ENCODE data around the gene PHEX. TPM values are rescaled to one million over a fixed set of nuclear protein-coding genes. Genes with fewer than 3 reads are reported as not detected.

PHEX gene
- total RNA-seq, 1 experiment from 2014 or later: 1.1 TPM

DNA sequence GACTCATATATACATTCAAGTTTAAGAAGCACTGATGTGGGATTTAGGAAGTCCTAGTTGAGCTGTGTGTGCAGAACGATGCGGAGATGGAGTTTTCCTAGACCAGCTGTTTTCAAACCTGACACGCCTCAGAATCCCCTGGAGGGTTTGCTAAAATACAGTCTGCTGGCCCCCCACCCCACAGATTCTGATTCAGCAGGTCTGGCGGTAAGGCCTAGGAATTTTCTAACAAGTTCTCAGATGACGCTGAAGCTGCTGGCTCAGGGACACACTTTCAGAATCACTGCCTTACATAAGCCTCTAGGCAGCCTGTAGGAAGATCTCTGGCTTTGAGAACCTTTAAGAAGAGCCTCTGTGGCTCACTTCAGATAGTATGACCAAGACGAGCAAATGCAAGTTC lies 73.1 kb downstream of the PHEX start:
- Histone ChIP-seq H3K4me3 (no peak overlapping the region), H3K27ac (peak overlapping the region; percentile 37), H3K27me3 (no peaks in the 10 kb centered on the region), H3K36me3 (no peaks in the 10 kb centered on the region), H3K4me1 (peaks cover 31% of the 10 kb centered on the region), H3K9me3 (replicated peaks) (0 out of 2 replicates have a peak, but pooled peaks cover 2% of the 10 kb centered on the region)
- peak; percentile 88 to 92 for DNase-seq

DNA sequence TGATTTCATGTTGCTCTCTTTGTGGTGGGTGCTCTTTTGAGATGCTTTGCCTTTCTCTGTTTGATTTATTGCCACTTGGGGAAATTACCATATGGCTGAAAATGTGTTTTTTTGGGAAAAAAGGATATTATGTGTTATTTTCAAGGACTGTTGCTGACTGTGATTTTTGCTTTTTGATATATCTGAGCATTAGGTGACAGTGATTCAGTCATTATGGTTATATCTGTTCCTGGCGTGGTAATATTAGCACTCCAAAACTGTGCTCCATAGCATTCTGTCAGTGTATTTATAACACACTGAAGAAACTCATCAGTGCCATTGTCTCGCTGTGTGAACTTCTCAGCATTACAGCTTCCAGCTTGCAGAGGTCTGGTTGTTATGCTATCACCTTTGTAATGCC lies 73.8 kb downstream of the PHEX start:
- Histone ChIP-seq H3K36me3 (no peaks in the 10 kb centered on the region), H3K4me1 (peaks cover 34% of the 10 kb centered on the region)

DNA sequence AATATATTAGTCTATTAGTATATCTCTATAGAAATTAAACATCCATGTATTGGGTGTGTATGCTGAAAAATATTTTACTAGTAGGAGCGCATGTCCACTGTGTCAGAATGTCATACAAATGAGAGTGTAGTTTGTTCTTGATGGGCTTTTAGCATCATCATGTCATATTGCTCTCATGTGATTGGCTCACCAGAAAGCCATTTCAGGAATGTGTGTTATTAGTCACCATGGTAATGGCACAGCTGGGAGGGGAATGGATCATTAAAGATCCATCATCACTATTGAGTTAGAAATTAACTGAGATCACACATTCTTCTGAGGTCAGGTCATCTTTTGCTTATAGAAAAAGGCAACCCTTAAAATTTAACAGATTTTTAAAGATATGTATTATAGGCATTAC lies 77.3 kb downstream of the PHEX start:
- Histone ChIP-seq H3K36me3 (no peaks in the 10 kb centered on the region), H3K27me3 (no peaks in the 10 kb centered on the region), H3K27ac (peak overlapping the region; percentile 34; the same call in 1 of the 2 replicates), H3K4me3 (no peak overlapping the region), H3K4me1 (peaks cover 42% of the 10 kb centered on the region), H3K9me3 (replicated peaks) (0 out of 2 replicates have a peak, but pooled peaks cover under 1% of the 10 kb centered on the region)
- peak; percentile 45 to 51 for DNase-seq

More for the DNA sequence above, 73.8 kb downstream of the PHEX start:
- 0 out of 2 replicates have a peak, but pooled peaks cover 2% of the 10 kb centered on the region for H3K9me3 ChIP-seq (replicated peaks)
- no peak for DNase-seq
- no peak overlapping the region for H3K4me3 ChIP-seq
- H3K27ac ChIP-seq: no peak overlapping the region
- H3K27me3 ChIP-seq: no peaks in the 10 kb centered on the region

DNA sequence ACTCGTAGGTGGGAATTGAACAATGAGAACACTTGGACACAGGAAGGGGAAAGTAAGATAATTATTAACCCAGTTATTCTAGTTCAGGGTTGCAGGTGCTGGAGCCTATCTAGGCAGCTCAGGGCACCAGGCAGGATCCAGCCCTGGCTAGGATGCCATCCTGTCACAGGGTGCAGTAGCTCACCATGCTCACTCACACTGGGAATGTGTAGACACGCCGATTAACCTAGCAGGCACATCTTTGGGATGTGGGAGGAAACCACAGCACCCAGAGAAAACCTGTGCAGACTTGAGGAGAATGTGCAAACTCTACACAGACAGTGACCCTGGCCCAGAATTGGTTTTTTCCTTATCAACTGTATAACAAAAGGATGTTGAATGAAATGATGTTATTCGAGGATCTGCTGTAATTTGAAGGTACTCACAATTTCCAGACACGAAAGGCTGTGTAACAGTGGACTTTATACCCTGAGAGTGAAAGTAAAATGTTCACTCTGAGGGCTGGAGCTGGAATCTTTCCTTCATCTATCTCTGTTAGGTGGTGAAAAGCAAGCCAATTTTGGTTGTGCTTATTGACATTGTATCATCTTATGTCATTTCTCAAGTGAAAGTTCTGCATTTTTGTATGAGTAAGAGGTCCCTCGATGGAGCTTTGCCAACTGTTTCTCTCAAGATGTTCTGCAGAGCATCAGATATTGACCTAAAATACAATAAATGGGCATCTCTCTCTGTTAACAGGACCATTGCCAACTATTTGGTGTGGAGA lies 78.8 kb downstream of the PHEX start:
- Histone ChIP-seq H3K27me3 (no peaks in the 10 kb centered on the region), H3K9me3 (replicated peaks) (no peaks in the 10 kb centered on the region), H3K4me3 (no peak overlapping the region), H3K4me1 (peaks cover 28% of the 10 kb centered on the region), H3K27ac (no peak overlapping the region), H3K36me3 (no peaks in the 10 kb centered on the region)
- no peak for DNase-seq

DNA sequence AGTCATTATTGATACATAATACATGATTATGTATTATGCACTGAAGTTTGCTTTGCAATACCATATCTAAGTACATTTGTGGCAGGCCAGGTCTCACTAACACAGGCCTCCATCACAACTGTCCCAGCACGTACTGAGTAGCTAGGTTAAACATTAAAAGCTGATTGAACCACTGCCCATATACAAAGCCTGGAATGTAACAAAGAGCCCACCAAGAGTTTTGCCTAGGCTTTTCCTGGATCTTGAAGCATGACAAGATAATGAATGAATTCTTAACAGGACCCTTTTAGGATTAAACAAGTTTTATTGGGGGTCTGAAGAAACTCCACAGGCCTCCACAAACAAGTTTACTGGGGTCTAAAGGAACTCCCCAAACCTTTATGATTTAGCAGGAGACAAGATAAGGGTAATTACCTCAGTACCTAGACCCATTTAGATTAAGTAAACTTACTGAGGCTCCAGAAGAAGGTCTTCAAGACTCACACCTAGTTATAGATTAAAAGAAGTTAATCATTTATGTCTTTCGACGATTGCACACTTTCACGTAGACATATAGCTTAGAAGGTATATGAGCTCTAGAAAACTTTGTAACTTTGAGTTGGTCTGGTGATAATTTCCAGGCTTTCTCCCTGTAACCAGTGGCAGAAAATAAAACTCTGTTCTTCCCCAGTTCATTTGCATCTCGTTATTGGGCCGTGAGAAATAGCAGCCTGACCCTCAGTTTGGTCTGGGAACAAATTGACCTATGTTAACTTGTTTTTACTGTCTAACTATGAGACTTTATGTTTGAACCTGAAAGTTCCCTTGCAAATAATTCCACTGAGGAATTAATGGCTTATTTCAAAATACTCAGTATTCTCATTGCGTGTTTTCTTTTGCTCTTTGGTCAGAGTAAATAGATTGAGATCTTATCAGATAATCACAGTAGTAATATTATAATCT lies 84.8 kb downstream of the PHEX start:
- no peaks in the 10 kb centered on the region for H3K27me3 ChIP-seq
- DNase-seq: no peak
- no peaks in the 10 kb centered on the region for H3K4me1 ChIP-seq
- no peaks in the 10 kb centered on the region for H3K36me3 ChIP-seq
- H3K4me3 ChIP-seq: no peak overlapping the region
- H3K9me3 ChIP-seq (replicated peaks): no peaks in the 10 kb centered on the region
- no peak overlapping the region for H3K27ac ChIP-seq

DNA sequence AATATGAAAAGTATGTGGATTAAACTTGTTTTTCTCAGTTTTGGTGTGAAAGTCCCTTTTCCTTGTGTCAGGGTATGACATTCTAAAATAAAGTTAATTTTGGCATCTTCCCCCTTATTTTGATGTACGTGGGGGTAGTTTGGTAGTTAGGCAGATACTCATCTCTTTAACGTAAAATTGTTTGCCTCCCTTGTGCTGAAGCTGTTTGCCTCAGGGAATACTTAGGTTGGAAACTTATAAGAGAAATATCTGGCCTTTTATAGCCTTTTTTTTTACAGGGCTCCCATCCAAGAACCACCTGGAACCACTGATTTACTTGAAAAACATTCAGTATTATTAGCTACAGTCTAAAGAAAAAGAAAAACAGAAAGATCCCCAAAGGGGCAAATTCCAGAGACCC lies 85.5 kb downstream of the PHEX start:
- H3K27me3 ChIP-seq: no peaks in the 10 kb centered on the region
- no peak overlapping the region for H3K4me3 ChIP-seq
- no peaks in the 10 kb centered on the region for H3K36me3 ChIP-seq
- no peaks in the 10 kb centered on the region for H3K9me3 ChIP-seq (replicated peaks)
- no peak for DNase-seq
- no peaks in the 10 kb centered on the region for H3K4me1 ChIP-seq
- no peak overlapping the region for H3K27ac ChIP-seq

DNA sequence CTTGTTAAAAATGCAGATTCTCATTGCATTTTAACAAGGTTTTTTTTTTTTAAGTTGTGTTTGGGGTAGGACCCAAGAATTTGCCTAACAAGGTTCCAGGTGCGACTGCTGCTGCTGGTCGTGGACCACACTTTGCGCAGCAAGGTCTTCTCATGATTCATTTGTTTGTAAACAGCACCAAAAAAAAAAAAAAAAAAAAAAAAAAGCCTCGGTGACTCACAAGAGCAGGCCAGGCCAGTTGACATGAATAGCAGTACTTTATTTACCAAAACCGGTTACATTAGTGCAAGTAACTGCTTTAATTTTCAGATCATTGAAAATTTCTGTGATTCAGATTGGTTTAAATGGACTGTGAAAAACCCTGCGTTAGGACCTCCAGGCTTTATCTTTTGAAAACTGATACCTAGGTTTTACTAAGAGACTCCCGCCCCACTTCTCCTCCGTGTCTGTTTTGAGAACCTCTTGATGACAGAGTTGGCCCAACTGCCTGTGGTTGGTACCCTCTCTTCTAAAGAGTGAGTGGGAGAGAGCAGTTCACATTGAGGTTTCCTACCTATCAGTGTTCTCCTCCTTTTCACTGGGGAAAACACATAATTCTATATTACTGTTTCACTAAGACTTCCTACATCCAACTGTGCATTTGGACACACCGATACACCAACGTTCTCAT lies 86.2 kb downstream of the PHEX start:
- no peaks in the 10 kb centered on the region for H3K9me3 ChIP-seq (replicated peaks)
- H3K27me3 ChIP-seq: no peaks in the 10 kb centered on the region
- H3K4me3 ChIP-seq: no peak overlapping the region
- DNase-seq: no peak
- H3K36me3 ChIP-seq: no peaks in the 10 kb centered on the region
- no peak overlapping the region for H3K27ac ChIP-seq
- no peaks in the 10 kb centered on the region for H3K4me1 ChIP-seq

DNA sequence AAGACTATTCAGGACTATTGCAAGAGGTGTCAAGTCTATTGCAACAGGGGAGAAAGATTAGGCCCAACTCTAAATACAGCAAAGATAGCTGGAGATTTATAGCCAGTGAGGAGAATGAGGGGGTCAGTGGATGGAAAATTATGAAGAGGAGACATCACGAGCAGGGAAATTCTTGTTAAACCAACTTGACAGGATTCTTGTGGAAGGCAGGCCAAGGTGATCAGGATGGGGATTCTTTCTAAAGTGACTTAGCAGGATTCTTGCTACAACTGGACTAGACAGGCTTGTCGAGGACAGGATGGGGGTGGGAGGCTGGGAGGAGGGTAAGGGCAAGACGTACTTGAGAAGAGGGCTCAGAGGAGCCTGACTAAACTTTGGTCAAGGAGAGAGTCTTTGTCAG lies 89.0 kb downstream of the PHEX start:
- DNase-seq: no peak
- Histone ChIP-seq H3K36me3 (no peaks in the 10 kb centered on the region), H3K4me1 (no peaks in the 10 kb centered on the region), H3K4me3 (no peak overlapping the region), H3K9me3 (replicated peaks) (no peaks in the 10 kb centered on the region), H3K27me3 (no peaks in the 10 kb centered on the region), H3K27ac (no peak overlapping the region)

DNA sequence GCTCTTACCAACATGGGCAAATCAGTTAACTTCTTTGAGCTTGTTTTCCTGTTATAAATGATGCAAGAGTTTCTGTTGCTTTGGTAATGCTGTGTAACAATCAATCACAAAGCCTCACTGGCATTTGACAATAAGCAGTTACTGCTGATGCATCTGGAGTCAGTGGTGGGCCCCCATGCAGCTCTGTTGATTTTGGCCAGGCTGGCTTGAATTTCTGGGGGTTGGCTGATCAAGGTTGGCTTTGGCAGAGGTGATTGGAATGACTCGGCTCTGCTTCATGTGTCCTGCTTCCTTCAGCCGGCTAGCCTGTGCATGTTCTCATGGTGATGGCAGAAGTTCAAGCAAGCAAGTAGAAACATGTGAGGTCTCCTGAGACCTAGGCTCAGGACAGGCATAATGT lies 90.4 kb downstream of the PHEX start:
- DNase-seq: no peak
- no peaks in the 10 kb centered on the region for H3K9me3 ChIP-seq (replicated peaks)
- H3K4me1 ChIP-seq: no peaks in the 10 kb centered on the region
- no peak overlapping the region for H3K27ac ChIP-seq
- H3K36me3 ChIP-seq: no peaks in the 10 kb centered on the region
- no peaks in the 10 kb centered on the region for H3K27me3 ChIP-seq
- no peak overlapping the region for H3K4me3 ChIP-seq

DNA sequence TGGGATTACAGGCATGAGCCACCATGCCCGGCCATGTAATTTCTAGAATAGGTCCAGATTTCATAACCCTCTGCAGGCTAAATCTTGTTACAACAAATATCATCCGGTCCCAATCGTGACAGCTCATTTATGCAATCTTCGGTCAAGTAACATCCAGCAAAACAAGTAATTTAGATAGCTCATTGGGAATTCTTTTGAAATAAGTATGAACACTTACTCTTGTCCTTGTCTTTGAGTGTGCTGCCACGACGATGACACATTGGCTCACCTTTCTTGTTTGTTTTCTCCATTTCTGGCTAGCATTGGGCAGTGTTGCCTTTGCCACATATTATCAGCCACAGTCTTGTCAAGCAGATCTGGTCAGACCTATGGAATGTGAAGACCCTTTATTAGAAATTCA lies 92.0 kb downstream of the PHEX start:
- Histone ChIP-seq H3K9me3 (replicated peaks) (no peaks in the 10 kb centered on the region), H3K4me1 (no peaks in the 10 kb centered on the region), H3K27ac (no peak overlapping the region), H3K36me3 (no peaks in the 10 kb centered on the region), H3K27me3 (no peaks in the 10 kb centered on the region), H3K4me3 (no peak overlapping the region)
- DNase-seq: no peak

DNA sequence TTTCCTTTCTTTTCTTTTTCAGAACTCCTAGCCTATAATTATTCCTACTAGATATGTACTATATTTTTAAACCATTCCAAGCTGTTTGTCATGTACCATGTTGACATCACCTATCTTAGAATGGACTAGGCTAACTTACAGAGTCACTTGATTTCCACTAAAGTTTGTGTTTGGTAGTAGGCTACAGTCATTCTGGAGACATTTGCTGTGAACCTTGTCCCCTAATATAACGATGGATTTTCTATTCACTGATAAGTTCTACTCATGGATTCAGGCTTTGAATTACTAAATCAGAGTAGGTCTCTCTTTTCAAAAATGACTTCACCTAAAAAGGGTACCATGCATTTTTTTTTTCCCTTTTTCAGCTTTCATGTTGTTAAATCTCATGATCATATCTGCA lies 93.4 kb downstream of the PHEX start:
- no peaks in the 10 kb centered on the region; the same call in 1 of the 2 replicates for H3K9me3 ChIP-seq (replicated peaks)
- no peak for DNase-seq
- H3K4me3 ChIP-seq: no peak overlapping the region
- no peaks in the 10 kb centered on the region for H3K4me1 ChIP-seq
- H3K36me3 ChIP-seq: no peaks in the 10 kb centered on the region
- no peaks in the 10 kb centered on the region for H3K27me3 ChIP-seq
- H3K27ac ChIP-seq: no peak overlapping the region

DNA sequence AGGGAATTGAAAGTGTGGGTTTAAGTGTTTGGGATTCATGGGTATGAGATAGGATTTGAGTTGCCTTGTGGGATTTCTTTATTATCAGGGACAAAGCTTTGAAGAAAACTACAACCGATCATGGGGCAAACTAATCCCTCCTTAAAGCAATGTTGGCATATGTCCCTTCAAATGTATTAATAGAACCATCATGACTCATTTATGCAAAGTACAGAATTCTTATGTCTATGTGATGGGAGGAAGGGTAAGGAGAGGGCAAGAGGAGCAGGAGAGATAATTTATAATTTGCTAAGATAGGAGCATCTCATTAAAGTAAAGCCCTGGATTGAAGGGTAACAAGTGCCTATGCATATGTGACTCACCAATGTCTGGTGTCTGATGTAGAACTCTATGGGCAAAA lies 94.2 kb downstream of the PHEX start:
- Histone ChIP-seq H3K4me3 (no peak overlapping the region), H3K27ac (no peak overlapping the region), H3K36me3 (no peaks in the 10 kb centered on the region), H3K27me3 (no peaks in the 10 kb centered on the region), H3K4me1 (no peaks in the 10 kb centered on the region), H3K9me3 (replicated peaks) (no peaks in the 10 kb centered on the region; the same call in 1 of the 2 replicates)
- no peak for DNase-seq

DNA sequence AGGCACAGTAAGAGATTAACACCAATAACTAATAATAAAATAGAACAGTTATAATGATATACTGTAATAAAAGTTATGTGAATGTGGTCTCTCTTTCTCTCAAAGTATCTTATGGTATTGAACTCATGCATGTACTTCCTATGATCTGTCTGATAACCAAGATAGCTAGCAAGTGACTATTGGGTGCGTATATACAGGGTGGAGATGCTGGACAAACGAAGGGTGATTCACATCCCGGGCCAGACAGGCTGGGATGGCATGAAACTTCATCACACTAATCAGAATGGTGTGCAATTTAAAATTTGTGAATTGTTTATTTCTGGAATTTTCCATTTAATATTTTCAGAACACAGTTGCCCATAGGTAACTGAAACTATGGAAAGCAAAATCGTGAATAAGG lies 96.8 kb downstream of the PHEX start:
- H3K27me3 ChIP-seq: no peaks in the 10 kb centered on the region
- H3K4me1 ChIP-seq: peaks cover 3% of the 10 kb centered on the region
- DNase-seq: no peak
- no peaks in the 10 kb centered on the region for H3K36me3 ChIP-seq
- no peaks in the 10 kb centered on the region; the same call in 1 of the 2 replicates for H3K9me3 ChIP-seq (replicated peaks)
- no peak overlapping the region for H3K27ac ChIP-seq
- H3K4me3 ChIP-seq: no peak overlapping the region

DNA sequence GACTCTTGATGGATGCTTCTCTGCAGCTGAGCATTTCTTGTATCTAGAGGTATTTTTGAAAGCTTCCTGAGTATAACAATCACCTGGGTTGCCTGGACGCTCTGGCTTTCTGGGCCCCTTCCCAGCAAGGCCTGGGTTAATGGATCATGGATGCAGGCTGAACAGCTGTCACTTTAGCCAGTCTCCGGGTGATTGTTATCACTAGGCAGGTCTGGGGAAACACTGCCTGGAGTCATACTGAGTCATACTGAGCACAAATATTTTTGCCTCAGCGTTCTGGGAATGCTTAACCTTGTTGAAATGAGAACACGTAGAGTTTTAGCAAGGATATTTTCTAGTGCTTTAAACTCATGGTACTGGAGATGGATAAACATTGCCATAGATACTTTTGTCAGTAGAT lies 102.6 kb downstream of the PHEX start:
- H3K9me3 ChIP-seq (replicated peaks): no peaks in the 10 kb centered on the region; the same call in 1 of the 2 replicates
- H3K36me3 ChIP-seq: no peaks in the 10 kb centered on the region
- H3K4me3 ChIP-seq: peak overlapping the region; percentile 7; the same call in 1 of the 2 replicates
- DNase-seq: peak; percentile 82 to 89
- peak overlapping the region; percentile 99 for H3K27ac ChIP-seq
- H3K4me1 ChIP-seq: peaks cover 27% of the 10 kb centered on the region
- H3K27me3 ChIP-seq: no peaks in the 10 kb centered on the region
